T-helper 17 cell (primary cell): ENCODE measurements around the gene FOXD4L6. TPM values are rescaled to one million over a fixed set of nuclear protein-coding genes. Genes with fewer than 3 reads are reported as not detected.
"Not testable (repeated sequence)": the region's sequence is repeated elsewhere in the genome, so short reads cannot be mapped to it uniquely, and the experiment has no call there.

Experiments
- ATAC-seq: fragments of 150-1000 bp; cut with Tn5 transposase; 2 replicates; pipeline ENCODE4 v1.10.0; 2021; ENCODE audit warnings: mild to moderate bottlenecking, moderate library complexity
- DNase-seq, 3 donors: peaks; one replicate each; pipeline versions ENCODE4 v3.0.0 to v3.0.0-alpha.2; 2020 to 2021
- H3K9me3 ChIP-seq: one replicate; pipeline ENCODE4 v1.7.0; 2013; ENCODE audit warnings: low read length, mild to moderate bottlenecking; ENCODE audit not compliant: control insufficient read depth, poor library complexity, severe bottlenecking
- H3K27ac Mint-ChIP-seq: one replicate; pipeline ENCODE4 v1.8.0; 2022; ENCODE audit warnings: mild to moderate bottlenecking, moderate library complexity, mixed read lengths
- H3K27me3 Mint-ChIP-seq: one replicate; pipeline ENCODE4 v1.8.0; 2022; ENCODE audit warnings: mixed read lengths
- H3K36me3 Mint-ChIP-seq: one replicate; pipeline ENCODE4 v1.8.0; 2022; ENCODE audit warnings: low read depth, mixed read lengths
- H3K4me1 Mint-ChIP-seq: one replicate; pipeline ENCODE4 v1.8.0; 2022; ENCODE audit warnings: mild to moderate bottlenecking, mixed read lengths
- H3K4me3 Mint-ChIP-seq: one replicate; pipeline ENCODE4 v1.8.0; 2022; ENCODE audit warnings: mild to moderate bottlenecking, moderate library complexity, mixed read lengths
- total RNA-seq, 4 donors: library from RNA in 2 of 4; stranded (reverse) in 2 of 4; gene quantifications; one replicate each; pipeline ENCODE4 v1.2.3 and lab custom pipeline; 2022 to 2026

FOXD4L6 gene
- total RNA-seq, 2 donors from 2014 or later, result not detected

DNA sequence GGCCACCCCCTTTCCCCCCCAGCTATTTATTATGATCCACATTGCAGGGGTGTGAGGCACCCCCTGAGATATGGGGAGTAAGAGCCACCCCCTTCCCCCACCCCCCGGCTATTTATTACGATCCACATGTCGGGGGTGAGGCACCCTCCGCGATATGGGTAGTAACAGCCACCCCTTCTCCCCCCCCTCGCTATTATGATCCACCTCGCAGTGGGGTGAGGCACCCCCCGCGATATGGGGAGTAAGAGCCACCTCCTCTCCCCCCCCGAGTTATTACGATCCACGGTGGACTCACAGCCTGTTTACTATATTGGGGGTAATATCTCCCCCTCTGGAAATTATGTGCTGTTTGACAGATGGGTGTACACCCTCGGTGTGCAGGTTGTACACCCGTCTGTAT is 15.1 kb downstream of the FOXD4L6 start:
- not testable (repeated sequence) for DNase-seq, H3K27ac Mint-ChIP-seq, H3K27me3 Mint-ChIP-seq, H3K9me3 ChIP-seq, H3K4me3 Mint-ChIP-seq, H3K4me1 Mint-ChIP-seq, H3K36me3 Mint-ChIP-seq, ATAC-seq

DNA sequence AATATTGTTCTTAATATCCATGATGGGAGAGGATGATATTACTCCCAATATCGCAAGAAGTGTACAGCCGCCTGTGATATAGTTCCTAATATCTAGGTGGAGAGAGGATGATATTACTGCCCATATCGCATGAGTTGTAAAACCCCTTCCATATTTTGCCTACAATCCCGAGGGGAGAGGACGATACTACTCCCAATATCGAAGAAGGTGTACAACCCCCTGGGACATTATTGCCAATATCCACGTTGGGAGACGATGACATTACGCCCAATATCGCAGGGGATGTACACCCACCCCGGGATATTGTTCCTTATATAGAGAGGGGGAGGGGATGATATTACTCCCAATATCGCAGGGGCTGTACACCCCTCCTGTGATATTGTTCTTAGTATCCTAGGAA is 17.1 kb downstream of the FOXD4L6 start:
- not testable (repeated sequence) for H3K4me1 Mint-ChIP-seq, H3K4me3 Mint-ChIP-seq, H3K36me3 Mint-ChIP-seq, H3K27ac Mint-ChIP-seq, H3K27me3 Mint-ChIP-seq, ATAC-seq, DNase-seq, H3K9me3 ChIP-seq

DNA sequence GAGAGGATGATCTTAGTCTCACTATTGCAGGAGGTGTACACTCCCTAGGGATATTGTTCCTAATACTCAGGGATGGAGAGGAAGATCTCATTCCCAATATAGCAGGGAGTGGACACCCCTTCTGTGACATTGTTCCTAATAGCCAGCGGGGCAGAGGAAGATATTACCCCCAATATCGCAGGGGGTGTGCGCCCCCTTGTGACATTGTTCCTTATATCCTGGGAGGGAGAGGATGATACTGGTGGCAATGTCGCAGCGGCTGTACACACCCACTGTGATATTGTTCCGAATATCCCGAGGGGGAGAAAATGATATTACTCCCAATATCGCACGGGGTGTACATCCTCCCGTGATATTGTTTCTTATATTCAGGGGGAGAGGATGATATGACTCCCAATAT is 17.6 kb downstream of the FOXD4L6 start:
- DNase-seq, H3K9me3 ChIP-seq, ATAC-seq, H3K4me1 Mint-ChIP-seq, H3K36me3 Mint-ChIP-seq, H3K27me3 Mint-ChIP-seq, H3K4me3 Mint-ChIP-seq, H3K27ac Mint-ChIP-seq: not testable (repeated sequence)

GRCh38 chr9:41109253-41109652 is 19.2 kb downstream of the FOXD4L6 start:
- not testable (repeated sequence) for H3K4me1 Mint-ChIP-seq, ATAC-seq, H3K4me3 Mint-ChIP-seq, H3K27me3 Mint-ChIP-seq, H3K9me3 ChIP-seq, DNase-seq, H3K36me3 Mint-ChIP-seq, H3K27ac Mint-ChIP-seq

DNA sequence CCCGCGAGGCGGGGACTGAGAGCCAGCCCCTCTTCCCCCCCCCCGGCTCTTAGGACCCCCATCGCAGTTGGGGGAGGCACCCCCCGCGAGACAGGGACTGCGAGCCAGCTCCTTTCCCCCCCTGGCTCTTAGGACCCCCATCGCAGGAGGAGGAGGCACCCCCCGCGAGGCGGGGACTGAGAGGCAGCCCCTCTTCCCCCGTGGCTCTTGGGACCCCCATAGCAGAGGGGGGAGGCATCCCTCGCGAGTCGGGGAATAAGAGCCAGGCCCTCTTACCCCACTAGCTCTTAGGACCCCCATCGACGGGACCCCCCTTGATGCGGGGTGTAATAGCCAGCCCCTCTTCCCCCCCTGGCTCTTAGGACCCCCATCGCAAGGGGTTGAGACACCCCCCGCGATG is 19.7 kb downstream of the FOXD4L6 start:
- DNase-seq, ATAC-seq, H3K4me1 Mint-ChIP-seq, H3K36me3 Mint-ChIP-seq, H3K27ac Mint-ChIP-seq, H3K4me3 Mint-ChIP-seq, H3K9me3 ChIP-seq, H3K27me3 Mint-ChIP-seq: not testable (repeated sequence)

- H3K4me3 Mint-ChIP-seq, DNase-seq, H3K9me3 ChIP-seq, H3K27ac Mint-ChIP-seq, ATAC-seq, H3K4me1 Mint-ChIP-seq, H3K36me3 Mint-ChIP-seq, H3K27me3 Mint-ChIP-seq: not testable (repeated sequence)
These were observed 21.9 kb downstream of the FOXD4L6 start for GRCh38 chr9:41106472-41107116.

GRCh38 chr9:41105557-41106253 is 22.8 kb downstream of the FOXD4L6 start:
- not testable (repeated sequence) for H3K36me3 Mint-ChIP-seq, H3K9me3 ChIP-seq, ATAC-seq, DNase-seq, H3K4me1 Mint-ChIP-seq, H3K4me3 Mint-ChIP-seq, H3K27me3 Mint-ChIP-seq, H3K27ac Mint-ChIP-seq

GRCh38 chr9:41104542-41104941 is 23.9 kb downstream of the FOXD4L6 start:
- H3K4me1 Mint-ChIP-seq, DNase-seq, H3K4me3 Mint-ChIP-seq, H3K27ac Mint-ChIP-seq, H3K9me3 ChIP-seq, H3K36me3 Mint-ChIP-seq, H3K27me3 Mint-ChIP-seq, ATAC-seq: not testable (repeated sequence)

DNA sequence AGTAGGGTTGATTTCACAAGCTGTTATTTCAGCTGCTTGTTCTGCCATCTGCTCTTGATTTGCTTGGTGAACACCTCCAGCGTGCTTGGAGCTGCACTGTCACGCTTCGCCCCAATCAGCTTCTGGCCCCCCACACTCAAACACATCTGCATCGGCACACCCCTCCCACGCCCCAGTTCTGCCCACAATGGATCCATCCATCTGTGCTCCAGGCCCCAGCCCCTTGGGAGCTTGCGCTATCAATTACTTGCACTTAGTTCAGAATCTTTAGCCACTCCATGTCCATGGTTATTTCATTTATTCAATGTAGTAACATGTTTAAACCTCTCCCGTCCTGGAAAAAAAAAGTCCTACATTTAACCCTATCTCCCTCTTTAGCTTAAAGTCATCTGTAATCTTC is 28.0 kb downstream of the FOXD4L6 start:
- not testable (repeated sequence) for DNase-seq, H3K27me3 Mint-ChIP-seq, H3K4me3 Mint-ChIP-seq, H3K36me3 Mint-ChIP-seq, H3K9me3 ChIP-seq, H3K27ac Mint-ChIP-seq, ATAC-seq, H3K4me1 Mint-ChIP-seq

DNA sequence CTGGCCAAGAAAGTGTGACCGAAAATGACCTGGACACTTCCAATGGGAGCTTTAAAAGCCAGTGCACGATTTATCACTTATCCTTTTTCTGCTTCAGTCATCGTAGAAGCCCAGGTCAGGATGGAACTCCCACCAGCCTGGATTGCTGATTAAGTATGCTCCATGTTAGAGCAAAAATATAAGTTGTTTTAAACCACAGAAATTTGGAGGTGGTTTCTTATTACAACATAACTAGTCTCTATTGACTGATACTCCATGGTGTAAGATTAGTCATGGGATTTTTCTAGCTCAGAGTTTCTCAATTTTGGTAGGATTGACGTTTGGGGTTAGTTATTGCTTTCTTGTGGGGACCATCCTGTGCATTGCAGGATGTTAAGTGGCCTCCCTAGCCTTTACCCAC is 29.7 kb downstream of the FOXD4L6 start:
- H3K36me3 Mint-ChIP-seq, H3K9me3 ChIP-seq, H3K27ac Mint-ChIP-seq, H3K4me3 Mint-ChIP-seq, DNase-seq, ATAC-seq, H3K4me1 Mint-ChIP-seq: not testable (repeated sequence)
- peaks cover 12% of the 10 kb centered on the region for H3K27me3 Mint-ChIP-seq

GRCh38 chr9:41095060-41095459 is 33.4 kb downstream of the FOXD4L6 start:
- not testable (repeated sequence) for H3K27ac Mint-ChIP-seq, DNase-seq, ATAC-seq, H3K4me1 Mint-ChIP-seq, H3K36me3 Mint-ChIP-seq, H3K9me3 ChIP-seq, H3K4me3 Mint-ChIP-seq
- H3K27me3 Mint-ChIP-seq, result peaks cover 12% of the 10 kb centered on the region

DNA sequence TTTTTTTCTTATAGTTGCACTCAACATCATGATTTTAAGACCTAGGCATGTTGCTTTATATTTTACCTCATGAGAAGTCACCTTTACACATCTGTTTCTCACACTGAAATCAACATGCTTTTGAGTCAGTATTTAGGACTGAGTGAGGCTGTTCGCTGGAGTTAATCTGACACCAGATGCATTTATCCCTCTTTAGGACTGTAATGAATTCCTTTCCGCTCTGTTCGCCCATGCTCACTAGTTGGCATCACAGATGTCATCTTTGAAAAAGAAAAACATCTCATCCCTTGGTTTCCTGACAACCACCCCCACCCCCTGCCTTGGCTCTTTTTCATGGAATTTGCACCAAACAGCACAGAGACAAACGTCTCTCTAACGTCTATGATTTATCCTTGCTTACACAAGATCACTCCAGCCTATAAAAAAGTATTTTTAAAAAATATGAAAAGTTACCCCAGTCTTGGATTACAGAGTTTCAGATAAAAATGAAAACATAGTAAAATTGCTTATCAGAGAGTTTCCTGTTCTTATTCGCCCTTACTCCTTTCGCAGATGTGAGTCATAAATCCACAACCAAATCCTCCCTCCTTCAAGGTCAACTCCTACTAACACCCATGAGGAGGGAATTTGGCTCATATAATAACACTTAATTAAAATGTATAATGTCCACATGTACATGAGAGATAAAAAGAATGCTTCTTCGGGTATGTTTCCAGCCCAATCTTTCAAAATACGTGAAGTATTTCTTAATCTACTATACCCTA is 34.3 kb downstream of the FOXD4L6 start:
- DNase-seq, H3K4me1 Mint-ChIP-seq, H3K36me3 Mint-ChIP-seq, ATAC-seq, H3K4me3 Mint-ChIP-seq, H3K27ac Mint-ChIP-seq, H3K9me3 ChIP-seq: not testable (repeated sequence)
- H3K27me3 Mint-ChIP-seq, result peaks cover 12% of the 10 kb centered on the region

DNA sequence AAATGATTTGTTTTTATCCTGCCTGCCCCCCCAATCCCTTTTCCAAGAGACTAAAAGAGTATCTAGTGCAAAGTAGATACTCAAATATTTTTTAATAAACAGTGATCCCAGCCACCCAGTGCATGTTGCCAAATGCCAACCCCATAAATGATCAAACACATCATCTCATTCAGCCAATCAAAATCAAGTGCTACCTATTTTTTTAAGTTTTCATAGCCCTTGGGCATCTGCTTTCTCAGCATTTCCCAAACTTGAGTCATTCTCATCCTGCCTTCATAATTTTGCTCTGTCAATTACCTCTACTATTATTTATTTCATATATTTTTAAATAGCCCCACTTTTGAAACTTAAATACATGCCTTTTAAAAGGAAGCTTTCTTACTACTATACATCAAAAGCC is 37.6 kb downstream of the FOXD4L6 start:
- not testable (repeated sequence) for H3K4me3 Mint-ChIP-seq, H3K27ac Mint-ChIP-seq, ATAC-seq, DNase-seq, H3K4me1 Mint-ChIP-seq, H3K9me3 ChIP-seq, H3K36me3 Mint-ChIP-seq
- H3K27me3 Mint-ChIP-seq, result peaks cover 27% of the 10 kb centered on the region
